Activated effector memory CD4-positive, alpha-beta T cell treated with Interleukin-2 at 50 U/mL for 16 hours (primary cell): ENCODE data around the gene TSN.

Experiments used
- DNase-seq: peaks from one replicate; pipeline ENCODE4 v3.0.0-alpha.2; 2020

The TSN gene

GRCh38 chr2:121746071-121746578 lies 9.3 kb upstream of the TSN start:
- DNase-seq: no peak

GRCh38 chr2:121748202-121748601 lies 7.2 kb upstream of the TSN start:
- no peak for DNase-seq

GRCh38 chr2:121754851-121755236 lies 607 bp upstream of the TSN start:
- DNase-seq: no peak

GRCh38 chr2:121764681-121765228 lies 9.3 kb downstream of the TSN start:
- DNase-seq: no peak

GRCh38 chr2:121766624-121767023 lies 11.2 kb downstream of the TSN start:
- DNase-seq: no peak

GRCh38 chr2:121768143-121768755 lies 12.8 kb downstream of the TSN start:
- DNase-seq: no peak

- no peak for DNase-seq
Observed at GRCh38 chr2:121771976-121772742, 16.7 kb downstream of the TSN start.

GRCh38 chr2:121774235-121774634 lies 18.8 kb downstream of the TSN start:
- DNase-seq: no peak

GRCh38 chr2:121776361-121776760 lies 20.9 kb downstream of the TSN start:
- no peak for DNase-seq

- DNase-seq: no peak
Observed at GRCh38 chr2:121776885-121777698, 21.6 kb downstream of the TSN start.

GRCh38 chr2:121777699-121778058 lies 22.2 kb downstream of the TSN start:
- no peak for DNase-seq

- no peak for DNase-seq
Observed at GRCh38 chr2:121778741-121779487, 23.5 kb downstream of the TSN start.

- DNase-seq: no peak
Observed at GRCh38 chr2:121783180-121783579, 27.7 kb downstream of the TSN start.

- no peak for DNase-seq
Observed at GRCh38 chr2:121788685-121789084, 33.2 kb downstream of the TSN start.

- no peak for DNase-seq
Observed at GRCh38 chr2:121790276-121790956, 35.0 kb downstream of the TSN start.

- DNase-seq: no peak
Observed at GRCh38 chr2:121791290-121791689, 35.8 kb downstream of the TSN start.

GRCh38 chr2:121791801-121792221 lies 36.4 kb downstream of the TSN start:
- no peak for DNase-seq

GRCh38 chr2:121793816-121794215 lies 38.4 kb downstream of the TSN start:
- DNase-seq: no peak

GRCh38 chr2:121794233-121794632 lies 38.8 kb downstream of the TSN start:
- no peak for DNase-seq

GRCh38 chr2:121796239-121796638 lies 40.8 kb downstream of the TSN start:
- DNase-seq: no peak

- DNase-seq: no peak
Observed at GRCh38 chr2:121798617-121799016, 43.2 kb downstream of the TSN start.

- no peak for DNase-seq
Observed at GRCh38 chr2:121801916-121802315, 46.5 kb downstream of the TSN start.
